ENCODE data around the gene FOXL2.

FOXL2 gene

DNA sequence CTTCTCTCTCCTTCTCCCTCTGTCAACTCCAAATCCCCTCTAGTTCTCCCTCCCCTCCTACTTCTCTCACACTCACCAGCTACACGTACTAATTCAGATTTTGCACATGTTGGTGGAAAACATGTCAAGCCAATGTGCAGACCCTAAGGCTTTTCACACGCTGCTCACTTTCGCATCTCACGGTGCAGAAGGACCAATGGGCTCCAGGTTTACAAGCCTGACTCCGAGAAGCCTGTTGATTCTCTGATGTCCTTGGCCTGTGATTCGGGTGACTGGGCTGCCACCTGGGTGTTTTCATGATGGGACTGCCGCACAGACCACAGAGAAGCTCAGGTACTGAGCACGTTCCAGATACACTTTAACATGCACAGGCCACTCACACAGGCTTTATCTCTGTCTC is 3.8 kb upstream of the FOXL2 start:
- no peak for TF ChIP-seq ZNF274 (IDR thresholded peaks at IDR 0.05; ENCODE audit: low read depth, low read length)
- H3K4me3 ChIP-seq (ENCODE audit: low read length) = no peak overlapping the region

DNA sequence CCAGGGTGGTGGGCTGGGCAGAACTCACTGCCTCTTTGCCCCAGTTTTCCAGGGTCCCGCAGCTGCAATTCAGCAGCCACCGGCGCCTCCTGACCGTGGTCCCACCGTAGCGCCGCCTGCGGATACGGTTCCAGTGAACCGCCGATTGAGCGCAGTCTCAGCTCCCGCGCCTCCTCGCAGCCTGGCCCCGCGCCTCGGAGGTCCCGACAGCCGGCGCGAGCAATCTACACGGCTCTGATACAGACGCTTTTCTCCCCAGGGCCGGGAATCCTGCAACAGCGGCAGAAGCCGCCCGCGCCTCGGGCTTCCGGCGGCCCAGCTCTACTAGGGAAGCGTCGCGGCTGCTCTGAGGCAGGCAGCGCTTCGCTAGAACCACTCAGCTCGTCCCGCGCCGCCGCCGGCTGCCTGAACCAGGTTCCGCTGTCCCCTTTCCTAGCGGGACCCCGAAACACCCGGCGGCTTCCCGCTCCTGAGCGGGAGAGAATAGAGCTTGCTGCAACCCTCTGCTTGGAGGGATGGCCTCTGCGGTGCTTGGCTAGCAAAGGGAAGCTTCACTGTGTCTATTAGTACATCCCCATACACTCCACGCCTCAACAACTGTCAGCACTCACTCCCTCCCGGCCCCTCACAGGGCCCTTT is 3.2 kb upstream of the FOXL2 start:
- no peak for TF ChIP-seq ZNF274 (IDR thresholded peaks at IDR 0.05; ENCODE audit: low read depth, low read length)
- H3K4me3 ChIP-seq (ENCODE audit: low read length) = no peak overlapping the region

DNA sequence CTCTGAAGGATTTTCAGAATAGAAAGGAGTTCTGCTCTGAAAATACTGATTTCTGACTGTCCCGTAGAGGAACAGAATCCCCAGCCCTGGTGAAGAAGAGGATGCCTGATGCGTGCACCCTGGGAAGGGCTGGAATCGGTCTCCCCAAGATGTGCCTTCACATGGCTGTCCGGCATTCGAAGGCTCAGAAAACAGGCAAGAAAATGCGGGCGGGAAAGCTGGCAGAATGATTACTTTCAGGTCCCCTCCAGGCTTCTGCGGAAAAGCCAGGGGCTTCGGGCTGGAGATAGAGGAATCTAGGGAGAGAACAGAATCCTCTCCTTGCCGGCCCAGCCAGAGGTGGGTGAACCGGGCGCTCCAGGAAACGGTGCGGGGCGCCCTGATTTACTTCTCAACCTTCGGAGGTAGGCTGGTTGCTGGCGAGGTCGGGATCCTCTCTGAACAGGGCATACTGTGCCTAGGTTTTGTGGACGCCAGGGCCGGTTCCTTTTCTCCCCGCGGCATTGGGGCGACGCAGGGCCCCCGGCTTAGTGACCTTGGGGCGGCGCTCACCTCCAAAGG is 2.6 kb upstream of the FOXL2 start:
- no peak for TF ChIP-seq ZNF274 (IDR thresholded peaks at IDR 0.05; ENCODE audit: low read depth, low read length)
- H3K4me3 ChIP-seq (ENCODE audit: low read length) = no peak overlapping the region

DNA sequence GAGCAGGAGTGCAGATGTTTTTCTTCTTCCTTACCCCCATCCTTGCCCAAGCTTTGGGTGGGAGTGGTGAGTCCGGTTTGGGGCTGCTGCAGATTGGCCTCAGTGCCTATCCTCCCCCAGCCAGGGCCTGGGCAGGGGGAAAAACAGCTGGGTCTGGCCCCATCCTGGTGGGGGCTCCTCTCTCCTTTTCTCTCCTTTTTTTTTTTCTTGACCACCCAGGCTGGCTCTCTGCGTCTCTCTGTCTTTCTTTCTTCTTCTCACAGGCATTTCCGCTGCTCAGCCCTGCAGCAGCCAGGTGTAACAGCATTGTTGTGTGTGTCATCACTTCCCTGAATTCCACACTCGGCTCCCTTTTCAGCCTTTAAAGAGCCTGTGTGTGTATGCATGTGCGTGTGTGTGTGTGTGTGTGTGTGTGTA is 2.1 kb upstream of the FOXL2 start:
- no peak overlapping the region for H3K4me3 ChIP-seq (ENCODE audit: low read length)
- no peak for TF ChIP-seq ZNF274 (IDR thresholded peaks at IDR 0.05; ENCODE audit: low read depth, low read length)

- H3K4me3 ChIP-seq (ENCODE audit: low read length) = no peak overlapping the region
- no peak for TF ChIP-seq ZNF274 (IDR thresholded peaks at IDR 0.05; ENCODE audit: low read depth, low read length)
Measured at GRCh38 chr3:138948371-138949001, 1.5 kb upstream of the FOXL2 start.

- no peak for TF ChIP-seq ZNF274 (IDR thresholded peaks at IDR 0.05; ENCODE audit: low read depth, low read length)
- no peak overlapping the region for H3K4me3 ChIP-seq (ENCODE audit: low read length)
Measured at GRCh38 chr3:138947495-138948121, 671 bp upstream of the FOXL2 start.

- H3K4me3 ChIP-seq (ENCODE audit: low read length) = peak overlapping the region; percentile 12; the same call in 1 of the 2 replicates
Measured at GRCh38 chr3:138945709-138946662, 951 bp downstream of the FOXL2 start.

DNA sequence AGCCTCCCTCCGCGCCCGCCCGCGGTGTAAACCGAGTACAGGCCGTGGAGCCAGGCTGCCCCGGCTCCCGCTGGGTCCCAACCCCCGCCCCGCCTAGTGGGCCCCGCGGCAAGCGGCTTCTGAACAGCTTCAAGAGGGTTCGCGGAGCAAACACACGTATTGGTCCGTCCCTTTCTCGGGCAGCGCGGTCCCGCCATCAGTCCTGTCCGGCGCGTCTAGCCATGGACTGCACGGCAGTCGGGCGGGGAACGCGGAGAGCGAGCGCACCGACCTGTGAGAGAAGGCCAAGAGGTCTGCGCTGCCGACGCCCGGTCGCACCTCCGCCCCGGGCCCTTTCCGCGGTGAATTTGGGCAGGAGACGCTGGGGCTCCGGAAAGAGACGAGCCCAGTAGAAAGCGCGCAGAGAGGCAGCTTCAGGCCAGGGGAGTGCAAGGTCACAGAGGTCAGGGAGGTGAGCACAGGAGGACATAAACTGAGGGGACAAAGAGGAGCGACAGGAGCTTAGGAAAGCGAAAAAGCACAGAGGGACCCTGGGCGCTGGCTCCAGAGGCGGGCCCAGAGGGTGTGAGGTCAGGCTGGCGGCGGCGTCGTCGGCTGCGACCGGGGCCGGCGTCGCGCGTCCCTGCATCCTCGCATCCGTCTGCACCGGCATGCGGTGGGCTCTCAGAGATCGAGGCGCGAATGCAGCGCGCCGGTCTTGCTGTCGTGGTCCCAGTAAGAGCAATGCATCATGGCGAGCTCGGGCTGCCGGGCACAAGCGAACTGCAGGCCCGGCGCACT is 1.8 kb downstream of the FOXL2 start:
- no peak for TF ChIP-seq ZNF274 (IDR thresholded peaks at IDR 0.05; ENCODE audit: low read depth, low read length)
- H3K4me3 ChIP-seq (ENCODE audit: low read length) = no peak overlapping the region

More at GRCh38 chr3:138945709-138946662, 951 bp downstream of the FOXL2 start:
- TF ChIP-seq ZNF274 (IDR thresholded peaks at IDR 0.05; ENCODE audit: low read depth, low read length) = no peak

GRCh38 chr3:138944654-138944928 is 2.3 kb downstream of the FOXL2 start:
- no peak overlapping the region for H3K4me3 ChIP-seq (ENCODE audit: low read length)
- TF ChIP-seq ZNF274 (IDR thresholded peaks at IDR 0.05; ENCODE audit: low read depth, low read length) = no peak

DNA sequence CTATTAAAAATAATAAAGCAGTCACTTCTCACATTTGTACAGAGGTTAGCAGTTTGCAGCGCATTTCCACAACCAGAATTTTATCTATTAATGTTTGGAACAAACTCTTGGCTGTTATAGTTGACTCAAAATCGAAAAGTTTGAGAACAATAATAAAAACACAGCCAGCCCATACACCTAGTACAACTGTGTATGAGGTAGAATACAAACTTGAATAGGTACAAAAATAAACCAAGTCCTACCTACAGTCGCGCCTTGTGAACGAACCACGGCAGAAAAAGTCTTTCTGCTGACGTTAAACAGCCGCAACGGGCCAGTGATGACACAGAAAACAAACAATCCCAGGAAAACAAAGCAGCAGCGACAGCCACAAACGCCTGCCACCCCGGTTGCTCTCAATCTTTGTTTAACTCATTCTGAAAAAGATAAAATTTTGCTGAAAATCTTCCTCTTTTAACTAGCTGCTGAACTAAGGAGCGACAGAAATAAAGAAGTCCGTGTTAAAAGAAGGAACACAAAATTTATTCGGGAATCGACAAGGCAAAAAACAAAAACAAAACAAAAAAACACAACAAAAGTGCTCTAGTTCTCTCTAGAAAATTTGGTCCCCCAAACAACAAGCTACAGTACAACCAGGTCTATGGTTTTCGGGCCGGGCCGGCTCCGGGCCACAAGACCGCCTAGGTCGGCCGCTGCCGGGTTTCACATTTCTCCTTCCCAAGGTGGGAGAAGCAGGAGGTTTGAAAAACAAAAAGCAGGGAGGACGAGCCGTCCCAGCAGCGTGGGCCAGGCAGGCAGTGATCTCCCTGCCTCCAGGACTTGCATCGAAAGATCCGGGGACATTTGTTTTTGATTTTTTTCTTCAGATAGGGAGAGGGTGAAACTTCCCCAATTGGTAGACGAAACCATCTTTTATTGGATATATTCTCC is 2.9 kb downstream of the FOXL2 start:
- no peak for TF ChIP-seq ZNF274 (IDR thresholded peaks at IDR 0.05; ENCODE audit: low read depth, low read length)

DNA sequence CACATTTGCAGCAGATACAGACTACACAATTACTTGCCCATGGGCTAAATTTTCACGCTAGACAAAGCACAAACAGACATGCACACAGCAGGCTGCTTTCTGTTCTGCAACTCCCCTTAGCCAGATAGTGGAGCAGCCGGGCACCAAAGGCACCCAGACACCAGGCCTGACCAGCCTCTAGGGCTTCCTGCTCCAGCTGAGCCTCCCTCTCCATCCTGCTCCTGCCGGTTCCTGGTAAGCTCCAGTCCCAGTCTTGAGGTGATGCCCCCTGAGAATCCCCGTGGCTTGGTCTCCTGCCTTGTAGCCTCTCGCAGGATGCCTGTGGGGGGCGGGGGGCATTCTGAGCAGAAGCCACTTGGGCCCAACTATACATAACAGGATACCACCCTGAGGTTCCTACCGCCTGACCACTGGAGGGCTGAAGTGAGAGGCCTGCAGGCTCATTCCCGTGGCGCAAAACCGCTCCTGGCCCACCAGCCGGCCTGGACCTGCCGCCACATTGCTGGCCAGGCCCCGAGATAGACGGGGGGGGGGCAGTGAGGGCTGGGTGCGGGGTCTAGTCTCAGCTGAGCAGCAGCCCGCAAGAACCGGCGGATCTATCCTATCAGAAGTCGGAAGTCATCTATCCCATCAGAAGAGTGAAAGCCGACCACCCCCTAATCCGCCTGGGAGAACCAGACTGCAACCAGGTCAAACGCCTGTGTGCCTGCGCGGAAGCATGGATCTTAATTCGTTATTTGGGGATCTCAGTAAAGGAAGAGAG is 3.9 kb downstream of the FOXL2 start:
- no peak for TF ChIP-seq ZNF274 (IDR thresholded peaks at IDR 0.05; ENCODE audit: low read depth, low read length)
- no peak overlapping the region for H3K4me3 ChIP-seq (ENCODE audit: low read length)

More for the DNA sequence above, 2.9 kb downstream of the FOXL2 start:
- H3K4me3 ChIP-seq (ENCODE audit: low read length) = no peak overlapping the region

DNA sequence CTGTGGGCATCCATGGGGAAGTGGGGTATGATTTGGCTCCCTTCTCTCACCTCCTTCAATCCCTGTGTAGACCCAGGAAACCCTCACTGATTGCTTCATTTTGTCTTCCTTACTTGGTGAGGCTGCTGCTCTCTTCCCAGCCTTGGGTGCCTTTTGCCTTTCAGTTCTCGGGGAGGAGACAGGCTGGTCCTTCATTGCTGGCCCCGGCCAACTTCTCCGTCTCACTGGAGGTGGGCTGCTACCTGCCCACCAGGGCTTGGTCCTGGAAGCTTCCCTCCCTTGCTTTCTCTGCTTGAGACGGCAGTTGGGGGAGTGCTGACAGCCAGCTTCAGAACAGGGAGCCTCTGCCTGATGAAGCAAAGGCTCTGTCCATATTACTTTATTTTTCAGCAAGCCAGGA is 4.7 kb downstream of the FOXL2 start:
- TF ChIP-seq ZNF274 (IDR thresholded peaks at IDR 0.05; ENCODE audit: low read depth, low read length) = no peak
- no peak overlapping the region for H3K4me3 ChIP-seq (ENCODE audit: low read length)

Measured in GM08714 (cell line).